Suprapubic skin (tissue), 4 donors: ENCODE results near the gene SLC39A2. TPM values are rescaled to one million over a fixed set of nuclear protein-coding genes. Genes with fewer than 3 reads are reported as not detected.

Experiments used
- DNase-seq, 2 donors: peaks; one replicate each; pipeline ENCODE4 v3.0.0-alpha.2; 2019; ENCODE audit warnings: low spot score in 2 of 2
- H3K27ac ChIP-seq: fragments of 200-600 bp; sonication (generic); one replicate; pipeline ENCODE4 v1.5.1; 2019
- H3K27me3 ChIP-seq: fragments of 200-600 bp; sonication (generic); one replicate; pipeline ENCODE4 v1.5.1; 2019
- H3K36me3 ChIP-seq: fragments of 200-600 bp; sonication (generic); one replicate; pipeline ENCODE4 v1.5.1; 2019
- H3K4me1 ChIP-seq: fragments of 200-600 bp; sonication (generic); one replicate; pipeline ENCODE4 v1.5.1; 2019
- H3K4me3 ChIP-seq: fragments of 200-600 bp; sonication (generic); one replicate; pipeline ENCODE4 v1.5.1; 2019; ENCODE audit warnings: mild to moderate bottlenecking
- H3K9me3 ChIP-seq: fragments of 200-600 bp; sonication (generic); one replicate; pipeline ENCODE4 v1.5.1; 2019
- CTCF ChIP-seq, 2 donors: fragments of 200-600 bp in 1 of 2; fragments of 450-650 bp in 1 of 2; sonication (generic) in 1 of 2; IDR thresholded peaks; one replicate each; pipeline ENCODE4 v1.5.1; 2016 to 2019; ENCODE audit warnings: antibody characterized with exemption in 2 of 2, mild to moderate bottlenecking in 1 of 2, moderate library complexity in 1 of 2
- EP300 ChIP-seq: sonication (generic); formaldehyde crosslinking; IDR thresholded peaks from one replicate; pipeline ENCODE4 v1.6.1; 2017; ENCODE audit warnings: antibody characterized with exemption
- POLR2A ChIP-seq, 2 donors: fragments of 450-650 bp; IDR thresholded peaks; one replicate each; pipeline ENCODE4 v1.6.1; 2017; ENCODE audit warnings: antibody characterized with exemption in 2 of 2, mild to moderate bottlenecking in 2 of 2, moderate library complexity in 2 of 2
- POLR2AphosphoS5 ChIP-seq, 3 donors: sonication (generic); formaldehyde crosslinking; IDR thresholded peaks; one replicate each; pipeline ENCODE4 v1.6.1; 2017; ENCODE audit warnings: antibody characterized with exemption in 3 of 3
- WGBS: methylation state at CpG from one replicate; pipeline ENCODE4 v1.1.5; 2018; 5-methylcytosine and 5-hydroxymethylcytosine counted together
- total RNA-seq, 4 donors: library from RNA; depleted of rRNA; stranded (reverse); fragments of >200 nt; gene quantifications; one replicate each; pipeline ENCODE4 v1.1.0, GENCODE V29; 2016

SLC39A2 gene
- total RNA-seq, 4 donors from 2014 or later, result 5.1 to 46.7 (median 33.7) TPM

GRCh38 chr14:21034707-21035106, 35.6 kb downstream of the SLC39A2 start, which contains the start of gene RNASE13:
RNASE13 (minus strand) TSS chr14:21034807; CDS start chr14:21034288, 519 bp downstream.
- H3K4me3 ChIP-seq, result no peak within 1 kb of the TSS
- TF ChIP-seq POLR2A (IDR thresholded peaks at IDR 0.05) (no peak), POLR2AphosphoS5 (IDR thresholded peaks at IDR 0.05) (no peak), CTCF (IDR thresholded peaks at IDR 0.05) (no peak)
- H3K36me3 ChIP-seq, result no peaks in the 10 kb centered on the region
- DNase-seq, result no peak
- H3K4me1 ChIP-seq, result peaks cover 17% of the 10 kb centered on the region
- H3K9me3 ChIP-seq, result no peaks in the 10 kb centered on the region
- no peaks in the 10 kb centered on the region for H3K27me3 ChIP-seq
- no peak within 1 kb of the TSS for H3K27ac ChIP-seq
- 76% methylated on average over 5 of the region's 5 CpGs for WGBS

- 79% methylated on average over 7 of the region's 7 CpGs for WGBS
- DNase-seq, result no peak
- H3K27ac ChIP-seq, result no peak overlapping the region
- H3K4me3 ChIP-seq, result no peak overlapping the region
- H3K9me3 ChIP-seq, result no peaks in the 10 kb centered on the region
- no peaks in the 10 kb centered on the region for H3K36me3 ChIP-seq
- no peaks in the 10 kb centered on the region for H3K27me3 ChIP-seq
- TF ChIP-seq POLR2AphosphoS5 (IDR thresholded peaks at IDR 0.05) (no peak), CTCF (IDR thresholded peaks at IDR 0.05) (no peak), EP300 (no peak), POLR2A (IDR thresholded peaks at IDR 0.05) (no peak)
- peaks cover 38% of the 10 kb centered on the region for H3K4me1 ChIP-seq
Observed at GRCh38 chr14:21036751-21037150, 37.7 kb downstream of the SLC39A2 start.

GRCh38 chr14:21037156-21037555, 38.1 kb downstream of the SLC39A2 start:
- 81% methylated on average over 3 of the region's 3 CpGs for WGBS
- no peak overlapping the region for H3K4me3 ChIP-seq
- H3K27ac ChIP-seq, result no peak overlapping the region

GRCh38 chr14:21038441-21039422, 39.6 kb downstream of the SLC39A2 start:
- Histone ChIP-seq H3K4me3 (no peak overlapping the region), H3K27me3 (no peaks in the 10 kb centered on the region), H3K4me1 (peaks cover 57% of the 10 kb centered on the region), H3K9me3 (no peaks in the 10 kb centered on the region), H3K36me3 (no peaks in the 10 kb centered on the region), H3K27ac (peak overlapping the region; percentile 73)
- TF ChIP-seq POLR2A (IDR thresholded peaks at IDR 0.05), result no peak
- TF ChIP-seq POLR2AphosphoS5 (IDR thresholded peaks at IDR 0.05), result peak in 1 of 3 donors; percentile 12
- peak; percentile 89 to 90 for DNase-seq
- WGBS, result 13% methylated on average over 10 of the region's 10 CpGs

More at GRCh38 chr14:21037156-21037555, 38.1 kb downstream of the SLC39A2 start:
- no peak for TF ChIP-seq CTCF (IDR thresholded peaks at IDR 0.05)
- no peak for TF ChIP-seq POLR2AphosphoS5 (IDR thresholded peaks at IDR 0.05)
- Histone ChIP-seq H3K36me3 (no peaks in the 10 kb centered on the region), H3K9me3 (no peaks in the 10 kb centered on the region), H3K27me3 (no peaks in the 10 kb centered on the region), H3K4me1 (peaks cover 42% of the 10 kb centered on the region)
- no peak for DNase-seq

- WGBS, result 43% methylated on average over 8 of the region's 8 CpGs
- no peak overlapping the region for H3K4me3 ChIP-seq
- no peak for DNase-seq
Observed at GRCh38 chr14:21039585-21040369, 40.7 kb downstream of the SLC39A2 start.

More at GRCh38 chr14:21039585-21040369, 40.7 kb downstream of the SLC39A2 start:
- no peaks in the 10 kb centered on the region for H3K9me3 ChIP-seq
- peaks cover 60% of the 10 kb centered on the region for H3K4me1 ChIP-seq
- no peaks in the 10 kb centered on the region for H3K36me3 ChIP-seq
- H3K27ac ChIP-seq, result peak overlapping the region; percentile 73
- TF ChIP-seq CTCF (IDR thresholded peaks at IDR 0.05) (peak; percentile 46 to 52), EP300 (no peak)
- H3K27me3 ChIP-seq, result no peaks in the 10 kb centered on the region
